HUES6 (cell line): ENCODE measurements around the gene PPIL6.

Experiments used
- H3K27ac ChIP-seq: 2 replicates; pipeline ENCODE4 v1.7.0; 2013; ENCODE audit warnings: low read depth, mild to moderate bottlenecking, low read length, inconsistent platforms
- H3K27me3 ChIP-seq: 2 replicates; pipeline ENCODE4 v1.6.1; 2013; ENCODE audit warnings: low read length; ENCODE audit not compliant: control insufficient read depth, insufficient read depth
- H3K36me3 ChIP-seq: 2 replicates; pipeline ENCODE4 v1.6.1; 2013; ENCODE audit warnings: low read length; ENCODE audit not compliant: control insufficient read depth, insufficient read depth
- H3K4me1 ChIP-seq: 2 replicates; pipeline ENCODE4 v1.6.1; 2013; ENCODE audit warnings: low read length; ENCODE audit not compliant: control insufficient read depth, insufficient read depth
- H3K4me3 ChIP-seq: 2 replicates; pipeline ENCODE4 v1.5.1; 2013; ENCODE audit warnings: low read depth, low read length
- H3K9ac ChIP-seq: one replicate; pipeline ENCODE4 v1.6.1; 2013; ENCODE audit warnings: mild to moderate bottlenecking, low read length
- H3K9me3 ChIP-seq: 2 replicates; pipeline ENCODE4 v1.6.1; 2013; ENCODE audit warnings: low read depth, low read length; ENCODE audit not compliant: control insufficient read depth, insufficient read depth

Gene PPIL6

DNA sequence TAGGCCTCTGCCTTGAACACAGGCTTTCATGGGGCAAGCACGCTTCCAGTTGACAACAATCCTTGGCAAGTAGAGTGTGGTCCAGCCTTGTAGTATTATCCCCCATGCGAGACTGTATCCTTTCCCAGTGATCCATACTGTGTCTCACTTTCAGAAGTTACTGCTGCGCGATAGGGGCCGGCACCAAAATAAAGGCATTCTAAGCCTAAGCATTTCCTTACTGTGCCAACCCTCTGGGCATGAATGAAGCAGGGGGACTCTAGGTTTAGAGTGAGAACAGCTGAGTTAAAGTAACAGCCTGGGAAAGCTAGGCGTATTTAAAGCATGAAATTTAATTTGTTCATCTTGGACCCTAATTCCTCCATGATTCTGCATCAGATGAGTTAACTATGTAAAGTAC is 97.5 kb downstream of the PPIL6 start:
- no peaks in the 10 kb centered on the region for H3K4me1 ChIP-seq
- no peaks in the 10 kb centered on the region for H3K27me3 ChIP-seq
- no peak overlapping the region for H3K27ac ChIP-seq
- no peaks in the 10 kb centered on the region for H3K36me3 ChIP-seq
- no peak overlapping the region for H3K4me3 ChIP-seq
- no peak overlapping the region for H3K9ac ChIP-seq
- no peaks in the 10 kb centered on the region for H3K9me3 ChIP-seq

DNA sequence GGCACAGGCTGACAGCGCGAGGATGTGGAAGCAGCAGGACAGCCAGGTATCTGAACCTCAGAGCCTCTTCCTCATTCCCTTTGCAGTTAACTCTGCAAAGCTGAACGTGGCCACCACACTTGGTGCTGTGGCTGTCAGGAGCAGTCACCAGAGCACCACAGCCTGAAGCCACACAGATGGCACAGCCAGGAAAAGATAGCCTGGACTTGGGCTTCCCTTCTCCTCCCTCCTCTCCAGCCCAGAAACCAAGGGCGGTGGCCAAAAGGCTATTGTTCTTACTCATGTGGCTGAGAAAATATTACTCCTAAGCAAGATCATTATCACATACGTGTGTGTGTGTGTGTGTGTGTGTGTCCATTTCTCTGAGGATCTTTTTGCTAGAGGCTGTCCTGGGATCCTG is 97.9 kb downstream of the PPIL6 start:
- Histone ChIP-seq H3K9ac (no peak overlapping the region), H3K27ac (no peak overlapping the region), H3K36me3 (no peaks in the 10 kb centered on the region), H3K9me3 (no peaks in the 10 kb centered on the region), H3K4me1 (no peaks in the 10 kb centered on the region), H3K4me3 (no peak overlapping the region), H3K27me3 (no peaks in the 10 kb centered on the region)

DNA sequence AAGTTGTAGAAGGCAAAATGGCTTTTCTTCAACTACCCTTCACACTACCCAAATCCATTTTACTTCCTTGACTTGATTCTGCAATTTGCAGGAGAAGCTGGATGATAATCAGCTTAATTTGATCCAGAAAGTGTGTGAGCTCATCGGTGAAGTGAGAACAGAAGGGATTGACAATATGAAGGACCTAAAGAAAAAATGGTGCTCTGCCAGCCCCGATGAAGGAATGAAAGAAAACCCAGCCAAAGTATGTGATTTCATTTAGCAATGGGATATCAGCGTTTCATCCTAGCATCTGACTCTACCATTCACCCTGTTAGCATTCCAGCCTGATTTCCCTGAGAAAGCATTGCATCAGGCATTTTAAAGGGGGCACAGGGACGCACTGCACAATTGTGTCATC is 99.6 kb downstream of the PPIL6 start:
- Histone ChIP-seq H3K27me3 (no peaks in the 10 kb centered on the region), H3K4me1 (no peaks in the 10 kb centered on the region), H3K9ac (no peak overlapping the region), H3K36me3 (no peaks in the 10 kb centered on the region), H3K9me3 (no peaks in the 10 kb centered on the region), H3K4me3 (no peak overlapping the region), H3K27ac (no peak overlapping the region)
